GM12874 (cell line): ENCODE measurements around the gene PHF2.

Experiments
- CTCF ChIP-seq: IDR thresholded peaks from 2 replicates; pipeline ENCODE4 v1.5.1; 2011; ENCODE audit warnings: low read depth, mild to moderate bottlenecking, control low read depth, low read length, moderate library complexity; ENCODE audit not compliant: insufficient read depth

Gene PHF2

GRCh38 chr9:93657331-93658111, 81.1 kb downstream of the PHF2 start:
- TF ChIP-seq CTCF, result no peak

GRCh38 chr9:93658184-93658925, 82.0 kb downstream of the PHF2 start:
- no peak for TF ChIP-seq CTCF

GRCh38 chr9:93659044-93659836, 82.9 kb downstream of the PHF2 start:
- no peak for TF ChIP-seq CTCF

- TF ChIP-seq CTCF, result no peak
Observed at GRCh38 chr9:93659837-93660177, 83.4 kb downstream of the PHF2 start.

GRCh38 chr9:93660352-93661046, 84.1 kb downstream of the PHF2 start:
- no peak for TF ChIP-seq CTCF

GRCh38 chr9:93661591-93661990, 85.2 kb downstream of the PHF2 start:
- TF ChIP-seq CTCF, result no peak
